ENCODE data around the gene FAM110D. TPM values are rescaled to one million over a fixed set of nuclear protein-coding genes. Genes with fewer than 3 reads are reported as not detected.
A peak's percentile ranks its signal among the peaks of the same experiment; 100 is the strongest.

The FAM110D gene
- total and polyA plus RNA-seq, 2 experiments from 2014 or later, result 0.10 to 0.44 TPM

GRCh38 chr1:26175346-26175745 is 16.5 kb downstream of the FAM110D start:
- H2AFZ ChIP-seq, result no peak overlapping the region
- WGBS (ENCODE audit: low lambda C conversion rate, missing lambda C conversion rate), result 92% methylated on average over 8 of the region's 8 CpGs
- H3K4me2 ChIP-seq, result no peak overlapping the region
- no peaks in the 10 kb centered on the region for H3K9me3 ChIP-seq (ENCODE audit: low read depth)
- H3K27me3 ChIP-seq, result no peaks in the 10 kb centered on the region
- no peaks in the 10 kb centered on the region for H3K9me2 ChIP-seq (replicated peaks; ENCODE audit: insufficient read depth)
- no peak overlapping the region for H3K4me3 ChIP-seq
- H3K27ac ChIP-seq, result no peak overlapping the region
- no peak for DNase-seq (ENCODE audit: low spot score)
- H3K4me1 ChIP-seq (ENCODE audit: insufficient read depth), result peaks cover 6% of the 10 kb centered on the region
- no peak for TF ChIP-seq CTCF (IDR thresholded peaks at IDR 0.05; ENCODE audit: poor library complexity)
- TF ChIP-seq EZH2 (IDR thresholded peaks at IDR 0.05; ENCODE audit: borderline replicate concordance), result no peak
- TF ChIP-seq EZH2phosphoT487 (IDR thresholded peaks at IDR 0.05; ENCODE audit: low read depth, severe bottlenecking, unreplicated experiment), result no peak
- no peaks in the 10 kb centered on the region for H3K36me3 ChIP-seq (replicated peaks; ENCODE audit: insufficient read depth, low read depth)
- H4K20me1 ChIP-seq (ENCODE audit: insufficient read depth, poor library complexity, severe bottlenecking), result no peaks in the 10 kb centered on the region
- peaks cover 14% of the 10 kb centered on the region for H3K79me2 ChIP-seq

- WGBS (ENCODE audit: low lambda C conversion rate, missing lambda C conversion rate), result 27% methylated on average over 21 of the region's 21 CpGs
- Histone ChIP-seq H3K9me3 (ENCODE audit: low read depth) (no peaks in the 10 kb centered on the region), H2AFZ (peak within 1 kb of the TSS; percentile 44), H3K27me3 (no peaks in the 10 kb centered on the region), H3K4me3 (peak within 1 kb of the TSS; percentile 24), H3K79me2 (peaks cover 2% of the 10 kb centered on the region), H3K4me1 (ENCODE audit: insufficient read depth) (no peaks in the 10 kb centered on the region), H4K20me1 (ENCODE audit: insufficient read depth, poor library complexity, severe bottlenecking) (no peaks in the 10 kb centered on the region), H3K27ac (peak within 1 kb of the TSS; percentile 95), H3K4me2 (peak within 1 kb of the TSS; percentile 74), H3K36me3 (replicated peaks; ENCODE audit: insufficient read depth, low read depth) (no peaks in the 10 kb centered on the region), H3K9me2 (replicated peaks; ENCODE audit: insufficient read depth) (no peaks in the 10 kb centered on the region)
- DNase-seq (ENCODE audit: low spot score), result peak; percentile 90
- TF ChIP-seq EZH2phosphoT487 (IDR thresholded peaks at IDR 0.05; ENCODE audit: low read depth, severe bottlenecking, unreplicated experiment) (no peak), CTCF (IDR thresholded peaks at IDR 0.05; ENCODE audit: poor library complexity) (peak; percentile 28)
Measured at GRCh38 chr1:26177182-26177684, 18.4 kb downstream of the FAM110D start, which contains the start of gene CNKSR1. Gene CNKSR1, plus strand, starts transcription at chr1:26177491. Its CDS starts 57 bp downstream, at chr1:26177548.

- Histone ChIP-seq H4K20me1 (ENCODE audit: insufficient read depth, poor library complexity, severe bottlenecking) (no peaks in the 10 kb centered on the region), H3K4me3 (no peak overlapping the region), H3K9me3 (ENCODE audit: low read depth) (no peaks in the 10 kb centered on the region), H3K27me3 (no peaks in the 10 kb centered on the region), H3K9me2 (replicated peaks; ENCODE audit: insufficient read depth) (no peaks in the 10 kb centered on the region), H3K79me2 (peaks cover 2% of the 10 kb centered on the region), H3K36me3 (replicated peaks; ENCODE audit: insufficient read depth, low read depth) (no peaks in the 10 kb centered on the region), H3K4me1 (ENCODE audit: insufficient read depth) (no peaks in the 10 kb centered on the region), H3K27ac (no peak overlapping the region), H3K4me2 (no peak overlapping the region), H2AFZ (no peak overlapping the region)
- WGBS (ENCODE audit: low lambda C conversion rate, missing lambda C conversion rate), result 91% methylated on average over 4 of the region's 4 CpGs
- no peak for DNase-seq (ENCODE audit: low spot score)
- TF ChIP-seq EZH2 (IDR thresholded peaks at IDR 0.05; ENCODE audit: borderline replicate concordance), result no peak
- no peak for TF ChIP-seq EZH2phosphoT487 (IDR thresholded peaks at IDR 0.05; ENCODE audit: low read depth, severe bottlenecking, unreplicated experiment)
- no peak for TF ChIP-seq CTCF (IDR thresholded peaks at IDR 0.05; ENCODE audit: poor library complexity)
Measured at GRCh38 chr1:26180010-26180506, 21.2 kb downstream of the FAM110D start.
